WTC11 (cell line): Measurements from ENCODE around the gene HS2ST1. TPM values are rescaled to one million over a fixed set of nuclear protein-coding genes. Genes with fewer than 3 reads are reported as not detected.

ENCODE experiments used
- ATAC-seq: fragments of 200-7000 bp; cut with Tn5 transposase; 2 replicates; pipeline ENCODE4 v1.10.0; 2021; ENCODE audit warnings: mild to moderate bottlenecking, moderate library complexity
- CTCF ChIA-PET: fragments of 300-600 bp; sonication (Branson Sonifier 250); formaldehyde crosslinking; loops from one replicate; lab custom pipeline; 2021; ENCODE audit warnings: antibody characterized with exemption; lab: Charles Lee
- POLR2A ChIA-PET: fragments of 350-600 bp; sonication (Branson Sonifier 250); formaldehyde crosslinking; loops from one replicate; lab custom pipeline; 2021; ENCODE audit warnings: antibody characterized with exemption; lab: Charles Lee
- DNase-seq: peaks from one replicate; pipeline ENCODE4 v3.0.0; 2021; ENCODE audit warnings: low spot score
- H3K27ac Mint-ChIP-seq: 2 replicates; pipeline ENCODE4 v1.8.0; 2021; ENCODE audit warnings: mixed read lengths
- H3K27me3 Mint-ChIP-seq: 2 replicates; pipeline ENCODE4 v1.8.0; 2021; ENCODE audit warnings: low read depth, mild to moderate bottlenecking, moderate library complexity, mixed read lengths
- H3K36me3 Mint-ChIP-seq: 2 replicates; pipeline ENCODE4 v1.8.0; 2021; ENCODE audit warnings: mixed read lengths
- H3K4me1 Mint-ChIP-seq: 2 replicates; pipeline ENCODE4 v1.8.0; 2022; ENCODE audit warnings: mixed read lengths
- H3K4me3 Mint-ChIP-seq: 2 replicates; pipeline ENCODE4 v1.8.0; 2021; ENCODE audit warnings: mild to moderate bottlenecking, moderate library complexity, mixed read lengths
- H3K9me3 Mint-ChIP-seq: 2 replicates; pipeline ENCODE4 v1.8.0; 2021; ENCODE audit warnings: mixed read lengths
- IRF2 ChIP-seq: sonication (generic); formaldehyde crosslinking; IDR thresholded peaks from 2 replicates; pipeline ENCODE4 v1.8.0; 2022; ENCODE audit warnings: low read depth, missing genetic modification reagents, borderline replicate concordance
- JUN ChIP-seq: sonication (generic); formaldehyde crosslinking; IDR thresholded peaks from 2 replicates; pipeline ENCODE4 v1.8.0; 2023; ENCODE audit warnings: mild to moderate bottlenecking, missing genetic modification reagents
- MXD4 ChIP-seq: fragments of 250-450 bp; sonication (Bioruptor Pico); IDR thresholded peaks from 2 replicates; pipeline ENCODE4 v1.8.0; 2021; ENCODE audit warnings: mild to moderate bottlenecking, moderate library complexity, borderline replicate concordance
- NFE2L1 ChIP-seq: sonication (generic); formaldehyde crosslinking; IDR thresholded peaks from 2 replicates; pipeline ENCODE4 v1.8.1; 2023; ENCODE audit warnings: missing genetic modification reagents
- RELA ChIP-seq: sonication (generic); formaldehyde crosslinking; IDR thresholded peaks from 2 replicates; pipeline ENCODE4 v1.8.1; 2022; ENCODE audit warnings: missing genetic modification reagents, mild to moderate bottlenecking, borderline replicate concordance
- TEAD4 ChIP-seq: sonication (generic); formaldehyde crosslinking; IDR thresholded peaks from 2 replicates; pipeline ENCODE4 v1.8.0; 2022; ENCODE audit warnings: mild to moderate bottlenecking, missing genetic modification reagents
- total RNA-seq: library from RNA; stranded (reverse); gene quantifications from 3 replicates; pipeline ENCODE4 v1.2.3, GENCODE V29; 2021
- TF ChIP-seq, protein P1 (sequence below): sonication (generic); formaldehyde crosslinking; IDR thresholded peaks from 2 replicates; pipeline ENCODE4 v1.8.0; 2022; ENCODE audit warnings: missing genetic modification reagents
- TF ChIP-seq, protein P2 (sequence below): fragments of 250-450 bp; sonication (Bioruptor Pico); conservative IDR thresholded peaks from 2 replicates; pipeline ENCODE4 v1.9.0; 2021; ENCODE audit warnings: mild to moderate bottlenecking
- TF ChIP-seq, protein P3 (sequence below): sonication (generic); formaldehyde crosslinking; IDR thresholded peaks from 2 replicates; pipeline ENCODE4 v1.8.1; 2023; ENCODE audit warnings: mild to moderate bottlenecking, moderate library complexity, missing genetic modification reagents
- TF ChIP-seq, protein P4 (sequence below): sonication (generic); formaldehyde crosslinking; IDR thresholded peaks from 2 replicates; pipeline ENCODE4 v1.8.0; 2023; ENCODE audit warnings: missing genetic modification reagents, mild to moderate bottlenecking, borderline replicate concordance
- TF ChIP-seq, protein P5 (sequence below): fragments of 200-600 bp; IDR thresholded peaks from 2 replicates; pipeline ENCODE4 v1.8.0; 2022; ENCODE audit warnings: antibody characterized with exemption
- TF ChIP-seq, protein P6 (sequence below): fragments of 250-450 bp; sonication (Bioruptor Pico); IDR thresholded peaks from 2 replicates; pipeline ENCODE4 v1.9.0; 2021; ENCODE audit warnings: mild to moderate bottlenecking

HS2ST1 gene
- total RNA-seq, 1 experiment from 2014 or later: 24.7 TPM

DNA sequence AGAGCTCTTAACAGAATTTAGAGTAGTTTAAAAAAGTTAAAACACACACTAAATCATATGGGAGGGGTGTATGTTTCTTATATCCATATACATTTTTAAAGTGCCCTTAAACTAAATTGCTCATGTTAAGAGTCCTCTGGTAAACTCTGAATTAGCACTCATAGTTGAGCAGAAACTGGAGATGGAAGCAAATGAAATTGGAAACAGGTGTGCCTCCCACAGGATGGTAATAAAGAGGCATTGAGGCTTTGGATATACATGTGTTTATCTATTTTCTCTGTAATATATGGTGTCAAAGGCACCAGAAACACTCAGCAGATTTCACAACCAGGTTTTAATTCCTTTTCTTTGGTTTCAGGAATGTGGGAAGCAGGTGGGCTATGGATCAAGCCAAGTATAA lies 188.6 kb downstream of the HS2ST1 start (continued):
- TF ChIP-seq, protein P1, sequence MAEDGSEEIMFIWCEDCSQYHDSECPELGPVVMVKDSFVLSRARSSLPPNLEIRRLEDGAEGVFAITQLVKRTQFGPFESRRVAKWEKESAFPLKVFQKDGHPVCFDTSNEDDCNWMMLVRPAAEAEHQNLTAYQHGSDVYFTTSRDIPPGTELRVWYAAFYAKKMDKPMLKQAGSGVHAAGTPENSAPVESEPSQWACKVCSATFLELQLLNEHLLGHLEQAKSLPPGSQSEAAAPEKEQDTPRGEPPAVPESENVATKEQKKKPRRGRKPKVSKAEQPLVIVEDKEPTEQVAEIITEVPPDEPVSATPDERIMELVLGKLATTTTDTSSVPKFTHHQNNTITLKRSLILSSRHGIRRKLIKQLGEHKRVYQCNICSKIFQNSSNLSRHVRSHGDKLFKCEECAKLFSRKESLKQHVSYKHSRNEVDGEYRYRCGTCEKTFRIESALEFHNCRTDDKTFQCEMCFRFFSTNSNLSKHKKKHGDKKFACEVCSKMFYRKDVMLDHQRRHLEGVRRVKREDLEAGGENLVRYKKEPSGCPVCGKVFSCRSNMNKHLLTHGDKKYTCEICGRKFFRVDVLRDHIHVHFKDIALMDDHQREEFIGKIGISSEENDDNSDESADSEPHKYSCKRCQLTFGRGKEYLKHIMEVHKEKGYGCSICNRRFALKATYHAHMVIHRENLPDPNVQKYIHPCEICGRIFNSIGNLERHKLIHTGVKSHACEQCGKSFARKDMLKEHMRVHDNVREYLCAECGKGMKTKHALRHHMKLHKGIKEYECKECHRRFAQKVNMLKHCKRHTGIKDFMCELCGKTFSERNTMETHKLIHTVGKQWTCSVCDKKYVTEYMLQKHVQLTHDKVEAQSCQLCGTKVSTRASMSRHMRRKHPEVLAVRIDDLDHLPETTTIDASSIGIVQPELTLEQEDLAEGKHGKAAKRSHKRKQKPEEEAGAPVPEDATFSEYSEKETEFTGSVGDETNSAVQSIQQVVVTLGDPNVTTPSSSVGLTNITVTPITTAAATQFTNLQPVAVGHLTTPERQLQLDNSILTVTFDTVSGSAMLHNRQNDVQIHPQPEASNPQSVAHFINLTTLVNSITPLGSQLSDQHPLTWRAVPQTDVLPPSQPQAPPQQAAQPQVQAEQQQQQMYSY (CRISPR knock-in tag): no peak
- TF ChIP-seq, protein P2, sequence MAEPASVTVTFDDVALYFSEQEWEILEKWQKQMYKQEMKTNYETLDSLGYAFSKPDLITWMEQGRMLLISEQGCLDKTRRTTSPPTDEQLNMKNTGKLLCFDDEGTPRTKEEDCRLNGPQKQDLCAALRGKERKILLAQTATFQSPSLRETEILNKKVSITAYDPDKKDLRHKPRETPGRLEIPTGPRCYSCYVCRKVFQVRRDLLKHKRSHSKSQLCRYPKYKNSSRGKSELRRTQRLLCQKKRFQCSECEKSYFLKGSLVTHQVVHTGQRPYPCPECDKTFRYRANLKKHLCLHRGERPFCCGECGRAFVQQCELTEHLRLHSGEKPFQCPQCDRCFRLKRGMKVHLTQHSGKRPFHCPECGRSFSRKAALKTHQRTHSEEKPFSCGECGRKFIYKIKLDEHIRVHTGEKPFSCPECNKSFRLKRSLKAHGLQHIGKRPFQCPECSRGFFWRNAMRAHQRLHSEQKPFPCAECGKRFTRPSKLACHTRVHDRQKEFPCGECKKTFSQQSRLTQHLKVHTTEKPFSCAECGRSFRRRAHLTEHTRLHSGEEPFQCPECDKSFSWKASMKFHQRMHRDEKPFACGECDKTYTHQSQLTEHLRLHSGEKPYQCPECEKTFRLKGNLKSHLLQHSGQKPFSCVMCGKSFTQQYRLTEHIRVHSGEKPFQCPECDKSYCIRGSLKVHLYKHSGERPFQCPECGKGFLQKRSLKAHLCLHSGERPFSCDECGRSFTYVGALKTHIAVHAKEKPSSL (CRISPR knock-in tag): no peak
- TF ChIP-seq, protein P3, sequence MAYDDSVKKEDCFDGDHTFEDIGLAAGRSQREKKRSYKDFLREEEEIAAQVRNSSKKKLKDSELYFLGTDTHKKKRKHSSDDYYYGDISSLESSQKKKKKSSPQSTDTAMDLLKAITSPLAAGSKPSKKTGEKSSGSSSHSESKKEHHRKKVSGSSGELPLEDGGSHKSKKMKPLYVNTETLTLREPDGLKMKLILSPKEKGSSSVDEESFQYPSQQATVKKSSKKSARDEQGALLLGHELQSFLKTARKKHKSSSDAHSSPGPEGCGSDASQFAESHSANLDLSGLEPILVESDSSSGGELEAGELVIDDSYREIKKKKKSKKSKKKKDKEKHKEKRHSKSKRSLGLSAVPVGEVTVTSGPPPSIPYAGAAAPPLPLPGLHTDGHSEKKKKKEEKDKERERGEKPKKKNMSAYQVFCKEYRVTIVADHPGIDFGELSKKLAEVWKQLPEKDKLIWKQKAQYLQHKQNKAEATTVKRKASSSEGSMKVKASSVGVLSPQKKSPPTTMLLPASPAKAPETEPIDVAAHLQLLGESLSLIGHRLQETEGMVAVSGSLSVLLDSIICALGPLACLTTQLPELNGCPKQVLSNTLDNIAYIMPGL: no peak

DNA sequence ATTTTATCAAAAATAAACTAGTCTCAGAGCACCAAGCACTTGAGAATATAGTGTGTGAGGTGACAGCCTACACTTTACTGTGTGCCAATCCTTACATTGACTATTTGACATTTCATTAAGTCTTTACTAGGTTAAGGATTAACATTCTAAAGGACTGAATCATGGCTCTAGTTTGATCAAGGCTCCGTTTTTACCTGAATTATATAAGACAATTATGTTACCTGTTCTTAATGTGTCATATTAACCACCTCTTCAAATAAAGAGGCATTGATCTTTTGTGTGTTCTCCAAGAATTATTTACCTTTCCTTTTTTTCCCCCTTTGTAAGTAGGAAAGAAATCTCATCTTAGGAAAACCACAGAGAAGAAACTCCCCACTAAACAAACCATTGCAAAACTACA lies 189.7 kb downstream of the HS2ST1 start:
- TF ChIP-seq, protein P4, sequence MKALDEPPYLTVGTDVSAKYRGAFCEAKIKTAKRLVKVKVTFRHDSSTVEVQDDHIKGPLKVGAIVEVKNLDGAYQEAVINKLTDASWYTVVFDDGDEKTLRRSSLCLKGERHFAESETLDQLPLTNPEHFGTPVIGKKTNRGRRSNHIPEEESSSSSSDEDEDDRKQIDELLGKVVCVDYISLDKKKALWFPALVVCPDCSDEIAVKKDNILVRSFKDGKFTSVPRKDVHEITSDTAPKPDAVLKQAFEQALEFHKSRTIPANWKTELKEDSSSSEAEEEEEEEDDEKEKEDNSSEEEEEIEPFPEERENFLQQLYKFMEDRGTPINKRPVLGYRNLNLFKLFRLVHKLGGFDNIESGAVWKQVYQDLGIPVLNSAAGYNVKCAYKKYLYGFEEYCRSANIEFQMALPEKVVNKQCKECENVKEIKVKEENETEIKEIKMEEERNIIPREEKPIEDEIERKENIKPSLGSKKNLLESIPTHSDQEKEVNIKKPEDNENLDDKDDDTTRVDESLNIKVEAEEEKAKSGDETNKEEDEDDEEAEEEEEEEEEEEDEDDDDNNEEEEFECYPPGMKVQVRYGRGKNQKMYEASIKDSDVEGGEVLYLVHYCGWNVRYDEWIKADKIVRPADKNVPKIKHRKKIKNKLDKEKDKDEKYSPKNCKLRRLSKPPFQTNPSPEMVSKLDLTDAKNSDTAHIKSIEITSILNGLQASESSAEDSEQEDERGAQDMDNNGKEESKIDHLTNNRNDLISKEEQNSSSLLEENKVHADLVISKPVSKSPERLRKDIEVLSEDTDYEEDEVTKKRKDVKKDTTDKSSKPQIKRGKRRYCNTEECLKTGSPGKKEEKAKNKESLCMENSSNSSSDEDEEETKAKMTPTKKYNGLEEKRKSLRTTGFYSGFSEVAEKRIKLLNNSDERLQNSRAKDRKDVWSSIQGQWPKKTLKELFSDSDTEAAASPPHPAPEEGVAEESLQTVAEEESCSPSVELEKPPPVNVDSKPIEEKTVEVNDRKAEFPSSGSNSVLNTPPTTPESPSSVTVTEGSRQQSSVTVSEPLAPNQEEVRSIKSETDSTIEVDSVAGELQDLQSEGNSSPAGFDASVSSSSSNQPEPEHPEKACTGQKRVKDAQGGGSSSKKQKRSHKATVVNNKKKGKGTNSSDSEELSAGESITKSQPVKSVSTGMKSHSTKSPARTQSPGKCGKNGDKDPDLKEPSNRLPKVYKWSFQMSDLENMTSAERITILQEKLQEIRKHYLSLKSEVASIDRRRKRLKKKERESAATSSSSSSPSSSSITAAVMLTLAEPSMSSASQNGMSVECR: no peak
- H3K27me3 Mint-ChIP-seq: no peaks in the 10 kb centered on the region
- peaks cover 22% of the 10 kb centered on the region for H3K4me1 Mint-ChIP-seq
- DNase-seq (no peak), ATAC-seq (no peak)
- peaks cover 25% of the 10 kb centered on the region for H3K36me3 Mint-ChIP-seq
- CTCF ChIA-PET: no interaction called here
- H3K9me3 Mint-ChIP-seq: peaks cover 21% of the 10 kb centered on the region
- H3K27ac Mint-ChIP-seq: no peak overlapping the region
- H3K4me3 Mint-ChIP-seq: no peak overlapping the region
- POLR2A ChIA-PET: no interaction called here

DNA sequence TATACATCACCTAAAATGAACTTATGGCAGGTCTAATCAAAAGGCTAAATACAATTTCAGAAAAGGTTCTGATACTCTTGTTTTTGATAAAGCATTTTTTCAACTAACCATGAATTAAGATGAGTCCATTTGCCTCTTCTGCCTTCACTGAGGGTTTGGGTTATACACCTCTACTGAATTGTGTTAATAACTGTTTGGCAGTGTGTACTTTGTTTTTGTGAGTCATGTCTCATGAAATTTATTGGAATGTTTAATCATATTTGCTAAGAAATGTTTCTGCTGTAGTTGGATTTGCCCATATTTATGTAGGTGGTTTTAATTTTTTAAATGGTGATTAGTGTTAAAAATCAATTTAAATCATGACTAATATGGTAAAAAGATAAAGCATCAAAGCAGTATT lies 190.5 kb downstream of the HS2ST1 start:
- peaks cover 18% of the 10 kb centered on the region for H3K4me1 Mint-ChIP-seq
- no peaks in the 10 kb centered on the region for H3K27me3 Mint-ChIP-seq
- H3K9me3 Mint-ChIP-seq: peaks cover 13% of the 10 kb centered on the region
- H3K36me3 Mint-ChIP-seq: peaks cover 17% of the 10 kb centered on the region
- no peak overlapping the region for H3K27ac Mint-ChIP-seq
- no peak for ATAC-seq
- DNase-seq: no peak
- ChIA-PET CTCF (no interaction called here), POLR2A (no interaction called here)
- H3K4me3 Mint-ChIP-seq: no peak overlapping the region
- TF ChIP-seq RELA (CRISPR knock-in tag): no peak
- TF ChIP-seq, protein P2 (CRISPR knock-in tag): no peak
- TF ChIP-seq IRF2: no peak
- TF ChIP-seq, protein P5, sequence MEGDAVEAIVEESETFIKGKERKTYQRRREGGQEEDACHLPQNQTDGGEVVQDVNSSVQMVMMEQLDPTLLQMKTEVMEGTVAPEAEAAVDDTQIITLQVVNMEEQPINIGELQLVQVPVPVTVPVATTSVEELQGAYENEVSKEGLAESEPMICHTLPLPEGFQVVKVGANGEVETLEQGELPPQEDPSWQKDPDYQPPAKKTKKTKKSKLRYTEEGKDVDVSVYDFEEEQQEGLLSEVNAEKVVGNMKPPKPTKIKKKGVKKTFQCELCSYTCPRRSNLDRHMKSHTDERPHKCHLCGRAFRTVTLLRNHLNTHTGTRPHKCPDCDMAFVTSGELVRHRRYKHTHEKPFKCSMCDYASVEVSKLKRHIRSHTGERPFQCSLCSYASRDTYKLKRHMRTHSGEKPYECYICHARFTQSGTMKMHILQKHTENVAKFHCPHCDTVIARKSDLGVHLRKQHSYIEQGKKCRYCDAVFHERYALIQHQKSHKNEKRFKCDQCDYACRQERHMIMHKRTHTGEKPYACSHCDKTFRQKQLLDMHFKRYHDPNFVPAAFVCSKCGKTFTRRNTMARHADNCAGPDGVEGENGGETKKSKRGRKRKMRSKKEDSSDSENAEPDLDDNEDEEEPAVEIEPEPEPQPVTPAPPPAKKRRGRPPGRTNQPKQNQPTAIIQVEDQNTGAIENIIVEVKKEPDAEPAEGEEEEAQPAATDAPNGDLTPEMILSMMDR: no peak
- TF ChIP-seq MXD4 (CRISPR knock-in tag): no peak
- TF ChIP-seq JUN (CRISPR knock-in tag): no peak
- TF ChIP-seq, protein P6, sequence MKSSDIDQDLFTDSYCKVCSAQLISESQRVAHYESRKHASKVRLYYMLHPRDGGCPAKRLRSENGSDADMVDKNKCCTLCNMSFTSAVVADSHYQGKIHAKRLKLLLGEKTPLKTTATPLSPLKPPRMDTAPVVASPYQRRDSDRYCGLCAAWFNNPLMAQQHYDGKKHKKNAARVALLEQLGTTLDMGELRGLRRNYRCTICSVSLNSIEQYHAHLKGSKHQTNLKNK (CRISPR knock-in tag): no peak
- no peak for TF ChIP-seq TEAD4 (CRISPR knock-in tag)
- TF ChIP-seq NFE2L1 (CRISPR knock-in tag): no peak
